A673 (cell line): ENCODE results near the gene UBQLN3. TPM values are rescaled to one million over a fixed set of nuclear protein-coding genes. Genes with fewer than 3 reads are reported as not detected.

Source experiments
- BruUV-seq: library from RNA; stranded (reverse); fragments of 400-500 nt; replicated peaks from 2 replicates; lab custom pipeline; 2021; lab: Mats Ljungman, UMichigan
- CTCF ChIA-PET: fragments of 300-600 bp; sonication (Branson Sonifier 250); formaldehyde crosslinking; loops from one replicate; lab custom pipeline; 2022; ENCODE audit warnings: antibody characterized with exemption; lab: Charles Lee
- POLR2A ChIA-PET: fragments of 300-600 bp; sonication (Branson Sonifier 250); formaldehyde crosslinking; loops from one replicate; lab custom pipeline; 2022; ENCODE audit warnings: antibody characterized with exemption; ENCODE audit not compliant: low non-redundant PET; lab: Charles Lee
- DNase-seq: peaks from one replicate; pipeline ENCODE4 v3.0.0-alpha.2; 2015; ENCODE audit warnings: low spot score
- H3K27ac ChIP-seq: fragments of 200-600 bp; sonication (generic); 2 replicates; pipeline ENCODE4 v1.5.1; 2016; ENCODE audit warnings: mixed run types, low read depth, mild to moderate bottlenecking, mixed read lengths, antibody characterized with exemption, low read length; ENCODE audit not compliant: poor library complexity, severe bottlenecking
- H3K27me3 ChIP-seq: fragments of 200-600 bp; sonication (generic); replicated peaks from 2 replicates; pipeline ENCODE4 v1.6.1; 2017; ENCODE audit warnings: mixed run types, low read depth, mild to moderate bottlenecking, mixed read lengths, antibody characterized with exemption, low read length; ENCODE audit not compliant: insufficient read depth, poor library complexity
- H3K36me3 ChIP-seq: fragments of 200-600 bp; sonication (generic); 2 replicates; pipeline ENCODE4 v1.6.1; 2016; ENCODE audit warnings: mixed run types, mild to moderate bottlenecking, mixed read lengths, antibody characterized with exemption, low read length; ENCODE audit not compliant: insufficient read depth, poor library complexity, severe bottlenecking
- H3K4me1 ChIP-seq: fragments of 200-600 bp; sonication (generic); 2 replicates; pipeline ENCODE4 v1.6.1; 2017; ENCODE audit warnings: mixed run types, mild to moderate bottlenecking, mixed read lengths, antibody characterized with exemption, low read length; ENCODE audit not compliant: insufficient read depth, poor library complexity, severe bottlenecking
- H3K4me3 ChIP-seq: fragments of 200-600 bp; sonication (generic); 2 replicates; pipeline ENCODE4 v1.5.1; 2016; ENCODE audit warnings: low read depth, mixed run types, mild to moderate bottlenecking, mixed read lengths, low read length; ENCODE audit not compliant: poor library complexity, severe bottlenecking
- H3K9me3 ChIP-seq: fragments of 200-600 bp; sonication (generic); 2 replicates; pipeline ENCODE4 v1.6.1; 2016; ENCODE audit warnings: mixed run types, low read depth, mild to moderate bottlenecking, mixed read lengths, antibody characterized with exemption, low read length; ENCODE audit not compliant: poor library complexity, severe bottlenecking
- EZH2 ChIP-seq: fragments of 200-600 bp; sonication (generic); IDR thresholded peaks from 2 replicates; pipeline ENCODE4 v1.6.1; 2017; ENCODE audit warnings: borderline replicate concordance, low read depth, mild to moderate bottlenecking, mixed read lengths, antibody characterized with exemption, low read length; ENCODE audit not compliant: poor library complexity, severe bottlenecking
- intact Hi-C: fragments of 100-400 bp; cut with micrococcal nuclease; formaldehyde crosslinking; loops from one replicate; pipeline ENCODE4 v1.10.0; 2022; ENCODE audit not compliant: unreplicated experiment
- total RNA-seq: library from RNA; stranded (reverse); gene quantifications from 2 replicates; pipeline ENCODE4 v1.2.3, GENCODE V29; 2021
- TF ChIP-seq, protein P1 (sequence below): fragments of 300-800, 200-600 bp; sonication (generic); conservative IDR thresholded peaks from 2 replicates; pipeline ENCODE4 v1.5.1; 2017; ENCODE audit warnings: low read depth, mild to moderate bottlenecking, antibody characterized with exemption, low read length, moderate library complexity, mixed read lengths

The UBQLN3 gene
- total RNA-seq, 1 experiment from 2014 or later, result not detected

DNA sequence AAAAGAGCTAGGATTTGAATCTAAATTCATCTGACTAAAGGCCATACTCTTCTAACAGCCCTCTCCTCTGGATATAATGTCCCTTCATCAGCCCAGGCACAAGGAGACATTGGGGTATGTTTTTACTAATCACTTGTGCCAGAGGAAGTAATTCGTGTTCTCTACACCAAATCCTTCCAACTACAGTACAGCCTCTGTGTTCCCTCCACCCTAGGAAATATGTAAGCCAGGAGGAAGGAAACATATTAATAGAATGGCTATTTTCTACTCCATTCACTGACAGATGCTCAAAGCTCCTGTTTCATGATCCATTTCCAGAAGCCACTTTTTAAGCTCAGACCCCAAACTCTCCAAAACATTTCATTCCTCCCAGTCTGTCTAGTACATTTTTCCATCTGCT is 18.7 kb upstream of the UBQLN3 start:
- Histone ChIP-seq H3K4me1 (no peaks in the 10 kb centered on the region), H3K36me3 (no peaks in the 10 kb centered on the region), H3K27ac (no peak overlapping the region), H3K4me3 (no peak overlapping the region), H3K9me3 (no peaks in the 10 kb centered on the region), H3K27me3 (no peaks in the 10 kb centered on the region)
- CTCF ChIA-PET, result no interaction called here
- POLR2A ChIA-PET, result no interaction called here
- no TSS peak for BruUV-seq
- DNase-seq, result no peak
- no peak for TF ChIP-seq EZH2
- TF ChIP-seq, protein P1, sequence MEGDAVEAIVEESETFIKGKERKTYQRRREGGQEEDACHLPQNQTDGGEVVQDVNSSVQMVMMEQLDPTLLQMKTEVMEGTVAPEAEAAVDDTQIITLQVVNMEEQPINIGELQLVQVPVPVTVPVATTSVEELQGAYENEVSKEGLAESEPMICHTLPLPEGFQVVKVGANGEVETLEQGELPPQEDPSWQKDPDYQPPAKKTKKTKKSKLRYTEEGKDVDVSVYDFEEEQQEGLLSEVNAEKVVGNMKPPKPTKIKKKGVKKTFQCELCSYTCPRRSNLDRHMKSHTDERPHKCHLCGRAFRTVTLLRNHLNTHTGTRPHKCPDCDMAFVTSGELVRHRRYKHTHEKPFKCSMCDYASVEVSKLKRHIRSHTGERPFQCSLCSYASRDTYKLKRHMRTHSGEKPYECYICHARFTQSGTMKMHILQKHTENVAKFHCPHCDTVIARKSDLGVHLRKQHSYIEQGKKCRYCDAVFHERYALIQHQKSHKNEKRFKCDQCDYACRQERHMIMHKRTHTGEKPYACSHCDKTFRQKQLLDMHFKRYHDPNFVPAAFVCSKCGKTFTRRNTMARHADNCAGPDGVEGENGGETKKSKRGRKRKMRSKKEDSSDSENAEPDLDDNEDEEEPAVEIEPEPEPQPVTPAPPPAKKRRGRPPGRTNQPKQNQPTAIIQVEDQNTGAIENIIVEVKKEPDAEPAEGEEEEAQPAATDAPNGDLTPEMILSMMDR, result no peak
- intact Hi-C loops, result no loop called here

DNA sequence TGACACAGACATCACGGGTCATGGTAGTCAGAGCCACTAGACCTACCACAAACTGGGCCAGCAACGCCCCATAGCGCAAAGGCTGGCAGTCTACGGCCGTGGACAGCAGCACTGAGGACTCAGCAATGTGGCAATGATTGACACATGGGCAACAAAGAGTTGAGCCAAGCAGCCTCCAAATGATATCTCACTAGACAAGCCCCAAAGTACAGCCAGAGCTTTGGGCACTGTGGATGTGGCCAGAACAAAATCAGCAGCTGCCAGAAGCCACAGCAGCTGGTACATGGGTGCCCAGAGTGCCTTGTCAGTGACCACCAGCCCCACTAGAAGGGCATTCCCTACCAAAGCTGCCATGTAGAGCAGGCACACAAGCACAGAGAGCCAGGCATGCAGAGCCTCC is 18.0 kb upstream of the UBQLN3 start:
- intact Hi-C loops, result no loop called here
- Histone ChIP-seq H3K36me3 (no peaks in the 10 kb centered on the region), H3K27me3 (no peaks in the 10 kb centered on the region), H3K9me3 (no peaks in the 10 kb centered on the region), H3K4me3 (no peak overlapping the region), H3K4me1 (no peaks in the 10 kb centered on the region), H3K27ac (no peak overlapping the region)
- DNase-seq, result no peak
- CTCF ChIA-PET, result no interaction called here
- POLR2A ChIA-PET, result no interaction called here
- TF ChIP-seq, protein P1, result no peak
- TF ChIP-seq EZH2, result no peak
- no TSS peak for BruUV-seq

DNA sequence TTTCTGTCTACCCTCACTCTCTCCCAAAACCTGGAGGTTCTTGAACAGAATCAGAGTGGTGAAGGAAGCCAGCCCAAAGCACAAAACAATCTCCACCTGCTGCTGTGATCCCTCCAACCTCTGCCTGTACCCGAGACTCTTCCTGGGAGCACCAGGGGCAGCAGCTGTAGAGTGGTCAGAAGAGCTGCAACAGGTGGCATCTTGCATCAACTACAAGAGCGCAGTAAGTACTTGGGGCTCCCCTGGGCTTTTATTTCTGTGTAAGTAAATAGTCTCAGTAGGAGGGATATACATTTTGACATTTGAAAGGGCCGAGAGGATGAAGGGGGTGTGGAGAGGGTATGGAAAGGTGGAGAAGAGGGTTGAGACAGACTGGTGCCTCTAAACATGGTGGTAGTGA is 15.0 kb upstream of the UBQLN3 start:
- CTCF ChIA-PET, result no interaction called here
- POLR2A ChIA-PET, result no interaction called here
- no TSS peak for BruUV-seq
- H3K4me1 ChIP-seq, result no peaks in the 10 kb centered on the region
- intact Hi-C loops, result no loop called here
- H3K27me3 ChIP-seq, result no peaks in the 10 kb centered on the region
- H3K9me3 ChIP-seq, result no peaks in the 10 kb centered on the region
- no peak for DNase-seq
- H3K36me3 ChIP-seq, result no peaks in the 10 kb centered on the region
- H3K27ac ChIP-seq, result no peak overlapping the region
- TF ChIP-seq, protein P1, result no peak
- no peak for TF ChIP-seq EZH2
- no peak overlapping the region for H3K4me3 ChIP-seq
